Measurements from ENCODE around the gene ASB2. TPM values are rescaled to one million over a fixed set of nuclear protein-coding genes. Genes with fewer than 3 reads are reported as not detected.

The ASB2 gene
- total and polyA plus RNA-seq, 2 of the 4 experiments (the other 2 are of a cell fraction): 0.54 to 0.77 TPM

DNA sequence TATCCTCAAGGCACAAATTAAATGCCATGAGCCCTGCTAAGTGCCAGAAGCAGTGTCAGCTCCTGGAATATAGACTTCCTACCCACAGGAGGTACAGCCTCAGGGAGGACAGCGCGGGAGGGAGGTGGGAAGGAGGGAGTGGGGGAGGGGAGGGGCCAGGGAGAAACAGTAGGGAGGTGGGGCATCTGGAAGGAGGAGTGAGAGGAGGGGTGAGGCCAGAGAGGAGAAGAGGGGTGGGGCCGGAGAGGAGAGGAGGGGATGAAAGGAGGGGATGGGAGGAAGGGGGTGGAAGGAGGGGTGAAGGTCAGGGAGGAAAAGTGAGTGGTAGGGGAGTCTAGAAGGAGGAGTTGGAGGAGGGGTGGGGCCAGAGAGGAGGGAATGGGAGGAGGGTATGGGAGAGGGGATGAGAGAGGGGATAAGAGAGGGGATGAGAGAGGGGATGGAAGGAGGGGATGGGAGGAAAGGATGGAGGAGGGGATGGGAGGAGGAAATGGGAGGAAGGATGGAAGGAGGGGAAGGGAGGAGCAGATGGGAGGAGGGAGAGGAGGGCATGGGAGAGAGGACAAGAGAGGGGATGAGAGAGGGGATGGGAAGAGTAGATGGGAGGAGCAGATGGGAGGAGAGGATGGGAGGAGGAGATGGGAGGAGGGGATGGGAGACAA is 11.6 kb upstream of the ASB2 start:
- no peak overlapping the region for H3K4ac ChIP-seq (ENCODE audit: low read depth, low read length)
- H2BK20ac ChIP-seq (ENCODE audit: low read depth, low read length): no peak overlapping the region
- dilution Hi-C loops (cut with HindIII; ENCODE audit: low sequenced_read_pairs, unreplicated experiment) (no loop called here), in situ Hi-C loops (cut with MboI; ENCODE audit: low sequenced_read_pairs) (no loop called here), intact Hi-C loops (cut with micrococcal nuclease) (no loop called here)
- CTCF ChIA-PET: no interaction called here
- H2AK5ac ChIP-seq (ENCODE audit: low read depth, low read length): peak overlapping the region; percentile 43; the same call in 1 of the 2 replicates
- no peaks in the 10 kb centered on the region for H3K9me3 ChIP-seq (ENCODE audit: control insufficient read depth, insufficient read depth, low read length)
- TF ChIP-seq, protein P1, sequence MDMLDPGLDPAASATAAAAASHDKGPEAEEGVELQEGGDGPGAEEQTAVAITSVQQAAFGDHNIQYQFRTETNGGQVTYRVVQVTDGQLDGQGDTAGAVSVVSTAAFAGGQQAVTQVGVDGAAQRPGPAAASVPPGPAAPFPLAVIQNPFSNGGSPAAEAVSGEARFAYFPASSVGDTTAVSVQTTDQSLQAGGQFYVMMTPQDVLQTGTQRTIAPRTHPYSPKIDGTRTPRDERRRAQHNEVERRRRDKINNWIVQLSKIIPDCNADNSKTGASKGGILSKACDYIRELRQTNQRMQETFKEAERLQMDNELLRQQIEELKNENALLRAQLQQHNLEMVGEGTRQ (IDR thresholded peaks at IDR 0.05; ENCODE audit: low read depth, low read length): no peak
- no peak for TF ChIP-seq FOS (IDR thresholded peaks at IDR 0.05; ENCODE audit: low read depth, low read length)
- no peak for TF ChIP-seq MAFK (IDR thresholded peaks at IDR 0.05; ENCODE audit: low read depth, low read length)
- TF ChIP-seq POLR2A (IDR thresholded peaks at IDR 0.05; ENCODE audit: low read depth, low read length): no peak
- TF ChIP-seq, protein P2, sequence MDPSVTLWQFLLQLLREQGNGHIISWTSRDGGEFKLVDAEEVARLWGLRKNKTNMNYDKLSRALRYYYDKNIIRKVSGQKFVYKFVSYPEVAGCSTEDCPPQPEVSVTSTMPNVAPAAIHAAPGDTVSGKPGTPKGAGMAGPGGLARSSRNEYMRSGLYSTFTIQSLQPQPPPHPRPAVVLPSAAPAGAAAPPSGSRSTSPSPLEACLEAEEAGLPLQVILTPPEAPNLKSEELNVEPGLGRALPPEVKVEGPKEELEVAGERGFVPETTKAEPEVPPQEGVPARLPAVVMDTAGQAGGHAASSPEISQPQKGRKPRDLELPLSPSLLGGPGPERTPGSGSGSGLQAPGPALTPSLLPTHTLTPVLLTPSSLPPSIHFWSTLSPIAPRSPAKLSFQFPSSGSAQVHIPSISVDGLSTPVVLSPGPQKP (IDR thresholded peaks at IDR 0.05; ENCODE audit: borderline replicate concordance, low read depth, low read length): no peak
- TF ChIP-seq CHD1 (IDR thresholded peaks at IDR 0.05; ENCODE audit: low read depth, low read length): no peak
- no peak for TF ChIP-seq RCOR1 (IDR thresholded peaks at IDR 0.05; ENCODE audit: insufficient replicate concordance, low read length)
- TF ChIP-seq RAD21 (IDR thresholded peaks at IDR 0.05; ENCODE audit: low read length): no peak
- TF ChIP-seq CEBPB (IDR thresholded peaks at IDR 0.05; ENCODE audit: low read depth, low read length): no peak
- H3K79me1 ChIP-seq (ENCODE audit: low read depth in 1 of 2, low read length in 2 of 2): no peaks in the 10 kb centered on the region
- no peak overlapping the region for H3K9ac ChIP-seq (ENCODE audit: low read depth, low read length)
- H3K56ac ChIP-seq (ENCODE audit: extremely low read depth, insufficient read depth, low read length): no peak overlapping the region
- H2BK5ac ChIP-seq (ENCODE audit: low read depth, low read length, poor library complexity, severe bottlenecking): no peak overlapping the region
- no peaks in the 10 kb centered on the region for H3K36me3 ChIP-seq (ENCODE audit: control insufficient read depth, insufficient read depth, low read length)
- no peak overlapping the region for H3K4me2 ChIP-seq (ENCODE audit: low read depth, low read length)
- H2BK120ac ChIP-seq (ENCODE audit: low read depth, low read length): no peak overlapping the region
- DNase-seq (no peak), ATAC-seq (ENCODE audit: low read depth) (no peak)
- no peak overlapping the region for H3K18ac ChIP-seq (ENCODE audit: low read depth, low read length)
- no peak overlapping the region for H3K14ac ChIP-seq (replicated peaks; ENCODE audit: low read depth, low read length)
- peaks cover 5% of the 10 kb centered on the region; the same call in 1 of the 2 replicates for H3K27me3 ChIP-seq (ENCODE audit: control insufficient read depth, insufficient read depth, low read length)
- H3K4me3 ChIP-seq (ENCODE audit: insufficient read depth, low read depth, low read length): no peak overlapping the region
- no peak overlapping the region for H2BK15ac ChIP-seq (ENCODE audit: low read depth, low read length)
- no peak overlapping the region for H4K8ac ChIP-seq (ENCODE audit: low read depth in 2 of 2, low read length in 2 of 2)
- no peaks in the 10 kb centered on the region for H4K20me1 ChIP-seq (ENCODE audit: insufficient read depth, low read length)
- no peak overlapping the region for H3K23ac ChIP-seq (ENCODE audit: low read depth, low read length)
- H3K4me1 ChIP-seq (ENCODE audit: control insufficient read depth, insufficient read depth, low read length): peaks cover 20% of the 10 kb centered on the region
- H3K27ac ChIP-seq (ENCODE audit: insufficient read depth, low read length): no peak overlapping the region
- no peak overlapping the region for H4K91ac ChIP-seq (ENCODE audit: insufficient read depth, low read depth, low read length)
- H2AFZ ChIP-seq (replicated peaks; ENCODE audit: low read length, poor library complexity): no peak overlapping the region
- BruUV-seq (replicated peaks): no TSS peak
- H4K5ac ChIP-seq (ENCODE audit: low read depth, low read length): no peak overlapping the region
- POLR2A ChIA-PET (ENCODE audit: unreplicated experiment): no interaction called here
- H2AK9ac ChIP-seq (replicated peaks; ENCODE audit: low read depth, low read length, poor library complexity): no peak overlapping the region
- peaks cover 20% of the 10 kb centered on the region for H3K9me1 ChIP-seq (ENCODE audit: insufficient read depth, low read length)
- WGBS, 2 experiments (ENCODE audit: extremely low coverage in 2 of 2, insufficient read length in 1 of 2): 56% methylated on average over 1 of the region's 3 CpGs; no CpG with 5 or more reads in 1 of the 2 experiments

All from IMR-90 (cell line).